ENCODE results near the gene DNAJC3.

DNAJC3 gene

DNA sequence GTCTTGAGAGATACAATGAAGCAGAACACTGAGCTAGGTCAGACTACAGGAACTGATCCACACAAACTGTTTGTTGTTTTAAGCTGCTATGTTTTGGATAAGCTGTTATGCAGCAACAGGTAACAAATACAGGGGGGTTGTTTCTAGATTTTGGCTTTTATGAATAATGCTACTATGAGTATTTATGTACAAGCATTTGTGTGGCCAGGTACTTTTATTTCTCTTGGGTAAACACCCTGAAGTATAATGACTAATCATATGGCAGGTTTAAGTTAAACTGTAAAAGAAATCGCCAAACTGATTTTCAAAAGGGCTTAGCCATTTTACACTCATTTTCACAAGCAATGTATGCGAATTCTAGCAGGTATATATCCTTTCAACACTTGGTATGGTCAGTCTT, 166.0 kb downstream of the DNAJC3 start:
- no peak for DNase-seq (ENCODE audit: low spot score)

Measured in ecto neural progenitor cell (in vitro differentiated cells).